ENCODE measurements around the gene POLE2.
"Not testable (repeated sequence)": the region's sequence is repeated elsewhere in the genome, so short reads cannot be mapped to it uniquely, and the experiment has no call there.

POLE2 gene

DNA sequence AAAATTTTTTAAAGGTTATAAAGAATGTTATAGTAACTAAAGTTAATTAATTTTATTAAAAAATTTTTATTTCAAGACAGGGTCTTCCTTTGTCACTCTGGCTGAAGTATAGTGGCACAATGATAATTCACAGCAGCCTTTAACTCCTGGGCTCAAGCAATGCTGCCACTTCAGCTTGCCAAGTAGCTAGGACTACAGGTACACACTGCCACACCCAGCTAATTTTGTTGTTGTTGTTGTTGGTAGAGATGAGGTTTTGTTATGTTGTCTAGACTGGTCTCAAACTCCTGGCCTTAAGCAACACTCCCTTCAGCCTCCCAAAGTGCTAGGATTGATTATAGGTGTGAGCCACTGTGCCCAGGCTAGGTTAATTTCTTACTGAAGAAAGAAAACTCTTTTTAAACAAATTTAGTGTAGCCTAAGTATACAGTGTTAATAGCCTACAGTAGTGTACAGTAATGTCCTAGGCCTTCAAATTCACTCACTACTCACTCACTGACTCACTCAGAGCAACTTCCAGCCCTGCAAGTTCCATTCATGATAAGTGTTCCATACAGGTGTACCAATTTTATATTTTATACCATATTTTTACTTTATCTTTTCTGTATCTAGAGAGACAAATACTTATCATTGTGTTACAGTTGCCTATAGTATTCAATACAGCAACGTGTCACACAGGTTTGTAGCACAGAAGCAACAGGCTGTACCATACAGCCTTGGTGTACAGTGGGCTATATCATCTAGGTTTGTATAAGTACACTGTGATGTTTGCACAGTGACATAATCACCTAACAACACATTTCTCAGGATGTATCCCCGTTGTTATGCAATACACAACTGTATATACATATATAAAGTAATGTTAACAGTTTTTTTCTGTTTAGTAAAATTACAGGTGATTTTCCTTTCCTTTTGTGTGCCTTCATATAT, 28.2 kb downstream of the POLE2 start:
- in situ Hi-C loops (cut with MboI; ENCODE audit: low sequenced_read_pairs): no loop called here

DNA sequence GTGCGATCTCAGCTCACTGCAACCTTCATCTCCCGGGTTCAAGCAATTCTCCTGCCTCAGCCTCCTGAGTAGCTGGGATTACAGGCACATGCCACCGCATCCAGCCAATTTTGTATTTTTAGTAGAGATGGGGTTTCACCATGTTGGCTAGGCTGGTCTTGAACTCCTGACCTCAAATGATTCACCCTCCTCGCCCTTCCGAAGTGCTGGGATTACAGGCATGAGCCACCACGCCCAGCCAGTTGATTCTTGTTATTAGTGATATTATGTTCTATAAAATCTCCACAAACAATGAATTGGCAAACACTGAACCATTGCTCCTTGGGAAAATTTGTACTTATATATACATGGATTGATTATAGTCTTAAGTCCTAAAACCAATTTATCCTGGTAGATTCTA, 30.5 kb downstream of the POLE2 start:
- in situ Hi-C loops (cut with MboI; ENCODE audit: low sequenced_read_pairs): not testable (repeated sequence)

DNA sequence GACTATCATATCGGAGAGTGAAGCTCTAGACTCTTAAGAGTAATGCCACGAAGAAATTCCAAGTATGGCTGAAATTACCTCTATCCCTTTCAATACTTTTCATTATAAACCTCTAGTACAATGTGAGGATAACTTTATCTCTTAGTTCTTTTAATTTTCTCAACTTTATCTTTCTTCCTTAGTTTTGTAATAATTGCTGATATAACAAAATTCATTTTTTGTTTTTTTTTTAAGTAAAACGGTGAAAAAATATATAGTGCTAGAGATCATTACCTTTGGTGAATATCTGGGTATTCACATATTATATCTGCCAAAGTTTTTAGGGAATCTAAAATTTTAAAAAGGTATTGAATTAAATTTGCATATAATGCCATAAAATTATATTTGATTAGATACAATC, 33.5 kb downstream of the POLE2 start:
- in situ Hi-C loops (cut with MboI; ENCODE audit: low sequenced_read_pairs): no loop called here

DNA sequence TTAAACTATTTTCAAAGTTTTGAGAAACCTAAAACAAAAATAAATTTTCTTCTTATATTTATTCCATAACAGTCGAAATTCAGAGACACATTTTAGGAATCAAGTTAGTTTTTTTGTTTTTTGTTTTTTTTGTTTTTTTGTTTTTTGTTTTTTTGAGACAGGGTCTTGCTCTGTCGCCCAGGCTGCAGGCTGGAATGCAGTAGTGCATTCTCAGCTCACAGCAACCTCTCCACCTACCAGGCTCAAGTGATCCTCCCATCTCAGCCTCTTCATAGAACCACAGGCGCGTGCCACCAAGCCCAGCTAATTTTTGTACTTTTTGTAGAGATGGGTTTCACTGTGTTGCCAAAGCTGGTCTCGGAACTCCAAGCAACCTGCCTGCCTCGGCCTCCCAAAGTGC, 34.5 kb downstream of the POLE2 start:
- in situ Hi-C loops (cut with MboI; ENCODE audit: low sequenced_read_pairs): no loop called here

DNA sequence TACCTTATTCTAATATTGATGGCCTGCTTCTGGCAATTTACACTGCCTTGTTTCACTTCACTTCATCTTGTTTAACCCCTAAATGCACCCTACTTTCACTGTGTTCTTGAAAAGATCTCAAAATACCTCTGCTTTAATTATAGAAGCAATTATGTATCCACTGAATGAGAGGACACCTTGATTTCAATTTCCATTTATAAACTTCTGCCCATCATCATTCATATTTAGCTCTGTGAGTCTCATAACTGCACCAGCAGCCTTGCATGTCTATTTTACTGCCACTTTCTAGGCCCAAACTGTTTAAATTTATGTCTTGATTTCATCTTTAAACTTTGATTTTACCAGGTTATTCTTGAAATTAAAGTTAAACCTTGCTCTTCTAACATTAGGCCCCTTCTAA, 45.9 kb downstream of the POLE2 start:
- in situ Hi-C loops (cut with MboI; ENCODE audit: low sequenced_read_pairs): no loop called here

DNA sequence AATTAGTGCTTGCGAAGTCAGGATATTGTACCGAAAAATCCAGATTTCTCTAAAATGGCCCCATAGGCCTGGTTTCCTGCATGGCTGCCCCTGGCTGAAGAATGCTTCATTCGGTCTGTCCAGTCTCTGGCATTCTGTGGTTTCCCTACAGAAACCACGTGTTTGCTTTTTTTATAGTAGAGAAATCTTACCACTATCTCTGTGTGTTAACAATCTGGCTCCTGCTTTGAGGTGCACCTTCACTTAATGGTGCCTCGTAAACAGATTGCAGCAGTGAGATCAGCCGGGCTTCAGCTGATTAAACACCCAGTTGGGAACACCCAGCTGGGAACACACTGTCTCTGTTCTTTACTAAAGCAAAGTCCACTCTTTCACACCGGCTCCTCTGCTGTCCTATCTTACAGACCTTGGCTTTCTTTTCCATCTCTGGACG, 46.3 kb downstream of the POLE2 start:
- in situ Hi-C loops (cut with MboI; ENCODE audit: low sequenced_read_pairs): no loop called here

DNA sequence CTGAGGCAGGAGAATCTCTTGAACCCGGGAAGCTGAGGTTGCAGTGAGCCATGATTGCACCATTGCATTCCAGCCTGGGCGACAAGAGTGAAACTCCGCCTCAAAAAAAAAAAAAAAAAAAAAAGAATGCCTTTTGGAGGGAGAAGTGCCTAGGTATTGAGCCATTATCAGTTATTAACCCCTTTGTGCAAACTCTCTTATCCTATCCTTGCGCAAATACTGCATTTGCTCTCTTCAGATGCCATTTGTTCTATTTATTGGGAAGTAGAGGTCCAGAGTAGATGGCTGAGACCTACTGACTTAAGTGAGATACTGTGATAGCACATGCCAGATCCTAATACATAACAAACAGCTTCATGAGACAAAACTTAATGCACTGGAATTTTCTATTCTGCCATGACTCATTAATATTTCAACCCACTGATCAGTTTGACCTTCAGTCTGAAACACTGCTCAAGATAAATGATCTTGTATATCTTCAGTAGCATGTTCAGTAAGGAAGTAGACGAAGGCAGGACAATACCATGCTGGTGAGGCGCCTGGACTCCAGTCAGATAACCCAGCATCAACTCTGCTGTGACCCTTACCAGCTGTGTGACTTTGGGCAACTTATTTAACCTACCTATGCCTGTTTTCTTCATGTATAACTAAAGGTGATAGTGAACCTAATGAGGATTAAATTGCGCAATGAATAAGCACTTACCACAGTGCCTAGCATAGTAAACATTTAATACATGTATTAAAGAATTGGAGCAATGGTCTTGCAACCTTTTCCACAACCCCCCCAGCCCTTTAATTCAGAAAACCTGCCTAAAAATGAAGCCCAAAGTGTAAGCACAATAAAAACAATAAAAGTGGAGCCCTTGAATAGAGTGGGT, 47.2 kb downstream of the POLE2 start:
- in situ Hi-C loops (cut with MboI; ENCODE audit: low sequenced_read_pairs): no loop called here

DNA sequence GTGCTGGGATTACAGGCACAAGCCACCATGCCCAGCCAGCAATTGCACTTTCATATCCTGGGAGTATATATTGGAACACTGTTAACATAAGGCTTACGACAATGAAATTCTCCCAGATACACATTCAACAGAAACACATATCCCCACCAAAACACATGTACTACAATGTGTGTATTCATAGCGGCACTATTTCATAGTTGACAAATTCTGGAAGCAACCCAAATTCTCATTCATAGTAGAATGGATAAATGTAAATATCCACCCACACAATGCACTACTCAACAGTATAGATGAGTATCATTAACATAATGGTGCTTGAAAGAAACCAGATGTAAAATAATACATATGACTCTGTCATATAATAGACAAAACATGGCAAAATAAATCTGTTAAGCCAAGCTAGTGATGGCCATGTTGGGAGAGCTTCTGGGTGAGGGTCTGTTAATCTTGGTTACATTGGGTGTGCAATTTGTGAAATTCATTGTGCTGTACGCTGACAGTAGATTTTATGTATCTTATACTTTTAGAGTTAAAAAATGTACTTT, 50.4 kb downstream of the POLE2 start:
- in situ Hi-C loops (cut with MboI; ENCODE audit: low sequenced_read_pairs): no loop called here

DNA sequence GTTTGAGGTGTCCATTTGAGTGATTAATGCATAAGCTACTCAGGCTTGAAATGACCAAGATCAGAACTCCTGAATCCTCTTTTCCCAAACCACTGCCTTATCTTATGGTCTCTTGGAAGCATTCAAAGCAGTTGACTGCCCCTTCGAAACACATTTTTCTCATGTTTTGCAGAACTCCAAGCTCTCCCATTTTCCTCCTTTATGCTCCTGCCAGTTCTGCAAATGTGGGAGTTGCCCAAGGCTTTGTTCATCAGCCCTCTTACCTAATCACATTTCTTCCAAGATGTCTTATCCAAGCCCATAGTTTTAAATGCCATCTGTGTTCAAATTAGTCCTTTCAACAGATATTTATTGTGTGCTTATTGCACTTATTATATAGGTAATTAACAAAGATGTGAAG, 51.1 kb downstream of the POLE2 start:
- in situ Hi-C loops (cut with MboI; ENCODE audit: low sequenced_read_pairs): no loop called here

DNA sequence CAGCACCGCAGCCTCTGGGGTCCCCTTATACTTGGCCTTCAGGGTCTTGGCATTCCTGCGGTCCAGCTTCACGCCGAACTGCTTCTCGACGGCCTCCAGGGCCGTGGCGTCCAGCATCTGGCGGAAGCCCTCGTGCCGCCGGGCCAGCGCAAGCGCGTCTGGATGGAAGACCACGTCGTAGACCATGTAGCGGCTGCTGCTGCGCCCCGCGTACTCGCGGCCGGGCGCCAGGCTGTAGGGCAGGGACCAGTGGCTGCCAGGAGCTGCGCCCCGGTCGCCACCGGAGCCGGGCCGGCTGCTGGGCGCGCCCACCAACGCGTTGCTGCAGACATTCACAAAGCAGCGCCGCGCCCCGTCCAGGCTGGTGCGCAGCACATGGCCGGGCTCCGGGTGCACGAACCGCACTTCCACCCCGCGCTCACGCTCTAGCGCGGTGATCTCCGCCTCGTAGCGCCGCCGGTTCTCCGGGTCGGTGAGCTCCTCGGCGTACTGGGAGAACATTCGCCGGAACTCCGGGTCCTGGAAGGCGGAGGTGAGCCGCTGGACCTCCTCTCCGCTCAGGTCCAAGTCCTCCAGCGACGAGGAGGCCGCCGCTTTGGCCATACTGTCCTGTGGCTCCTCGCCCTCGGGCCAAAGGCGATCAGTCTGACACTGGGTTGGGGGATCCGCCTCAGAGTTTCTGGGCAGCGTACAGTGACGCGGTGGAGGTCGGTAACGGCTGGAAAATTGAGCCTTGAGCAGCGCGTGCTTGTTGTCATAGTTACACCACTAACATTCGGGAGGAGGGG, 53.3 kb downstream of the POLE2 start, which contains the start of gene DNAAF2:
TSS of gene DNAAF2 (minus strand) at position 698 of the 788 bp plus-strand sequence. CDS start at position 603, 95 bp downstream.
- in situ Hi-C loops (cut with MboI; ENCODE audit: low sequenced_read_pairs): no loop called here

DNA sequence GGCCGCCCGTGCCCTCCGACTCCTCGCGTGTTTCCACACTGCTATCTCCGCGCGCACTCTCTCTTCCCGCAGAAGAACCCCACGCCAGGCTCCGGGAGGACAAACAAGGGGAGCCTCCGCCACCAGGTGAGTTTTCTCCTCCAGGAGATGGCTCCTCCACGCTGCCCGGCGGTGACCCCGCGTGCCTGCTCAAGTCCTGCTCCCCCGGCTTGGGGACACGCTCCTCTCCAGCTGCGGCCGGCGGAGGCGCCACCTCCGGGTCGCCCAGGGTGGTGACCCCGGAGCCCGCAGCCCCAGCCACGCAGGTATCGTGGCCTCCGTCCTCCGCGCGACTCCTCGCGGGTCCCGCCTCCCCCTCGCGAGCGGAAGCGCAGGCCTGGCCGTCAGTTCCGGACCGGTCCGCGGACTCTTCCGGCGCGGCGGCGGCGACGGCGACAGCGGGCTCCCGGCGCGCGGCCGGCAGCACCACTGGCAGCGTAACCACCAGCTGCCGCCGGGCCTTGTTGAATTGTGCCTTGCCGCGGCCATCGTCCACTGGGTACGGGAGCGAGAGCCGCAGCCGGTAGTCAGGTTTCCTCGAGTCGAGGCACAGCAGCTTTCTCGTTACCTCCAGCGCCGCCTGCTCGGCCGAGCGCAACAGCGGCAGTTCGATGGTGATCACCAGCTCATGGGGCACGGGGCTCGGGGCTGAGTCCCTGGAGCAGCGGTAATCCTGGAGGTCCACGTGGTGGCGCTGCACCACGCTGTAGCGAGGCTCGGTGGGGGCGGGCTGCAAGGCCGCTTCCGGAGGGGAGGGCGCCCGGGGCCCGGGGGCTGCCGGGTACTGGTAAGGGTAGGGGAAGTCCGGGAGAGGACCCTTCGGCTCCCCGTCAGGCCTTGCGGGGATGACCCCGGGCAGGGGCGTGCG, 54.1 kb downstream of the POLE2 start:
- in situ Hi-C loops (cut with MboI; ENCODE audit: low sequenced_read_pairs): no loop called here

DNA sequence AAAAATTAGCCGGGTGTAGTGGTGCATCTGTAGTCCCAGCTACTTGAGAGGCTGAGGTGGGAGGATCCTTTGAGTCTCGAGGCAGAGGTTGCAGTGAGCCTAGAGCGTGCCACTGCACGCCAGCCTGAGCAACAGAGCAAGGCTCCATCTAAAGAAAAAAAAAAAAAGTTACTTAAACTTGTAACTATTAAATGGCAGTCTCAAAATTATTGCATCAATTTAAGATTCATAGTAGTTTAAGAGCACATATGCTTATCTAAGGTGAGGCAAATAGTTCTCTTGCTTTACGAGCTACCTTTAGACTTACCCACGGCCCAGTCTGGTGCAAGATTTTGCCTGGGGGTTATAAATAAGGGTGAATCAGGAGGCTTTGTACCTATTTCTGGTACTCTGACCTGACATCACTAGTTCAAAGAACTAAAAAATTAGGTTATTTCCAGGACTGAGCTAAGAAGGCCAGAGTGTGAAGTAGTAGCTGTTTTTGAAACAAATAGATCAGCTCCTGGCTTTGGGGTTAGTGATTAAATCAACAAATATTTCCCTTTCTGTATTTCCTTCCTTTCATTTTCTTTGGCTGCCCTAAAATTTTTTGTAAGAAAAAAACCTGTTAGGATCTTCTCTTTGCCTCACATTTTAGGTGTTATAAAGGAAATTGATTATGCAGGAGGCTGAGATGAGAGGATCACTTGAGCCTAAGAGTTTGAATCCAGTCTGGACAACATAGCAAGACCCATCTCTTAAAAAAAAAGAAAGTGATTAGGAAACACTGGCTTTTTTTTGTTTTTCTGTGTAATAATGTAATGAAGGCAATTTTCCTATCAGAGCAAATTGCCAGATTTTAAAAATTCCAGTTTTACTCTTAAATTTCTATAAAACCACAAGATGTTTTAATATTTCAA, 63.8 kb downstream of the POLE2 start:
- in situ Hi-C loops (cut with MboI; ENCODE audit: low sequenced_read_pairs): no loop called here

DNA sequence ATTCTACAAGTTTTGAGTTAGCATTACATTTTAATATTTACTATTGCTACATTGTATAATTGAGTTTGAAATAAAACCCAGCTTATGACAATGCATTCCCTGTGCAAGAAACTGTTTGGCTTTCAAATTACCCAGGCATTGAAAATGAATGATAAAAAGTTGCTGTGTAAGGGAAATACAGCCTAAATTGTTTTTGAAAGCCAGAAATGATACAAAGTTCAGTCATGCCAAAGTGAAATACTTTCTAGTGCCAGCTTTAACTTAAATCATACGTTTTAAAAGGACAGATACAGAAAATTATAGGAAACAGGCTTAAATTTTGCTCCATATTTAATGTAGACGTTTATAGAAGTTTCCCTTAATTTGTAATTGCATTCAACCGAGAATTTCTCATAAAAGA, 64.6 kb downstream of the POLE2 start:
- in situ Hi-C loops (cut with MboI; ENCODE audit: low sequenced_read_pairs): no loop called here

DNA sequence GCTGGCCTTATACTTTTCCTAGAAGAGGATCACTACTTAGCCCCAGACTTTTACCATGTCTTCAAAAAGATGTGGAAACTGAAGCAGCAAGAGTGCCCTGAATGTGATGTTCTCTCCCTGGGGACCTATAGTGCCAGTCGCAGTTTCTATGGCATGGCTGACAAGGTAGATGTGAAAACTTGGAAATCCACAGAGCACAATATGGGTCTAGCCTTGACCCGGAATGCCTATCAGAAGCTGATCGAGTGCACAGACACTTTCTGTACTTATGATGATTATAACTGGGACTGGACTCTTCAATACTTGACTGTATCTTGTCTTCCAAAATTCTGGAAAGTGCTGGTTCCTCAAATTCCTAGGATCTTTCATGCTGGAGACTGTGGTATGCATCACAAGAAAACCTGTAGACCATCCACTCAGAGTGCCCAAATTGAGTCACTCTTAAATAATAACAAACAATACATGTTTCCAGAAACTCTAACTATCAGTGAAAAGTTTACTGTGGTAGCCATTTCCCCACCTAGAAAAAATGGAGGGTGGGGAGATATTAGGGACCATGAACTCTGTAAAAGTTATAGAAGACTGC, 65.9 kb downstream of the POLE2 start:
- in situ Hi-C loops (cut with MboI; ENCODE audit: low sequenced_read_pairs): no loop called here

DNA sequence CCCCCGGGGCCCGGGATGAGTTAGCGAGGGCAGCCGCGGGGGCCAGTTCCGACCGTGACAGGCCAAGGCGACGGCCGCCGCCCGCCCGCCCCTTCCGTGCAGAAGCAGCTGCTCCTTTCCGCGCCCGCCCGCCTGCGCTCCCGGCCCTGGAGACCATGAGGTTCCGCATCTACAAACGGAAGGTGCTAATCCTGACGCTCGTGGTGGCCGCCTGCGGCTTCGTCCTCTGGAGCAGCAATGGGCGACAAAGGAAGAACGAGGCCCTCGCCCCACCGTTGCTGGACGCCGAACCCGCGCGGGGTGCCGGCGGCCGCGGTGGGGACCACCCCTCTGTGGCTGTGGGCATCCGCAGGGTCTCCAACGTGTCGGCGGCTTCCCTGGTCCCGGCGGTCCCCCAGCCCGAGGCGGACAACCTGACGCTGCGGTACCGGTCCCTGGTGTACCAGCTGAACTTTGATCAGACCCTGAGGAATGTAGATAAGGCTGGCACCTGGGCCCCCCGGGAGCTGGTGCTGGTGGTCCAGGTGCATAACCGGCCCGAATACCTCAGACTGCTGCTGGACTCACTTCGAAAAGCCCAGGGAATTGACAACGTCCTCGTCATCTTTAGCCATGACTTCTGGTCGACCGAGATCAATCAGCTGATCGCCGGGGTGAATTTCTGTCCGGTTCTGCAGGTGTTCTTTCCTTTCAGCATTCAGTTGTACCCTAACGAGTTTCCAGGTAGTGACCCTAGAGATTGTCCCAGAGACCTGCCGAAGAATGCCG, 66.7 kb downstream of the POLE2 start:
- in situ Hi-C loops (cut with MboI; ENCODE audit: low sequenced_read_pairs): no loop called here

DNA sequence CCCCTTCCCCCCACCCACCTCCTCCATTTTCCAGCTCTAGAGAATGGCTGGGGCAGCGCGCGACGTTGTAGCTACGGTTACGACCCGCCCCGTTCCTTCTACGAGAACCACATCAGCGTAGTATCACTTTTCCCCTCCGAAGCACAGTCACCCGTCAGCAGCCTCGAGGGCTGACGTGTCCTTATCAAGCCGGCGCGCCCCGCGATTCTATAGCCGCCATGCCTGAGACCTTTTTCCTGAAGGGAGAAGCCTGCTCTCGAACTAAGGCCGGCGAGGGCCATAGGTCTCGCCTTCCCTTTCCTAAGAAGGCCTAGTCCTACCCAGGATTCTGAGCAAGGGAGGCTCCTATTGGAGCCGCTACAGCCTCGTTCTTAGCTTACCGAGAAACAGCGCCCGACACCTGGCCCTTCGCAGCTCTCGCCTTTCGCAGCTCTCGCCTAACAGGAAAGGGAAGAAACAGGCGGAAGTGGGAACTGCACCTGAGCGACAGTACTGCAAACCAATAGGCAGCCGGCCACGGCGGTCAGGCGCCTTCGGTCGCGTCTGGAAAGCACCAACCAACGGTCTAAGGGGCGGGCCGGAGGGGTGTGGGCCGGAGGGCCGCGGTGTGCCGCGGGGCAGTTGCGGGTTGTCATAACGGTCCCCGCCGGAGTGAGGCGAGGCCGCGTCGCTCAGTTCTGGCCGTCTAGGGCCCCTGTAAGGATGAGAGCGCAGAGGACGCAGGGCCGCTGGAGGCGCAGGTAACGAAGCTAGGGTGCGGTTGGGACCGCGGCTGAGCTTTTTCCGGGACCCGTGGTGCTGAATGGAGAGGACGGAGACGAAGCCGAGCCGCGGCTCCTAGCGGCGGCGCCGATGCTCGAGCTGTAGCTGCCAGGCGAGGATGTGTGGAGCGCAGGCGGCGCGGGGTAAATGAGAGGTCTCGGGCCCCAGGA, 67.6 kb downstream of the POLE2 start, which contains the start of the genes MGAT2 and RPL36AL:
TSS of gene MGAT2 (plus strand) at position 618 of the 932 bp plus-strand sequence. CDS start 470 bp downstream, outside the sequence.
TSS of gene RPL36AL (minus strand) at position 445 of the 932 bp plus-strand sequence. CDS start 1,522 bp downstream, outside the sequence.
- in situ Hi-C loops (cut with MboI; ENCODE audit: low sequenced_read_pairs): no loop called here

All from HL-60/S4 treated with phorbol 12-myristate 13-acetate at 8.2 ng/mL for 4 days and 3 days (cell line).